ENCODE measurements around the gene SCAMP1. TPM values are rescaled to one million over a fixed set of nuclear protein-coding genes. Genes with fewer than 3 reads are reported as not detected.

Gene SCAMP1
- polyA plus RNA-seq, 4 donors: 45.6 to 63.9 (median 59.0) TPM

DNA sequence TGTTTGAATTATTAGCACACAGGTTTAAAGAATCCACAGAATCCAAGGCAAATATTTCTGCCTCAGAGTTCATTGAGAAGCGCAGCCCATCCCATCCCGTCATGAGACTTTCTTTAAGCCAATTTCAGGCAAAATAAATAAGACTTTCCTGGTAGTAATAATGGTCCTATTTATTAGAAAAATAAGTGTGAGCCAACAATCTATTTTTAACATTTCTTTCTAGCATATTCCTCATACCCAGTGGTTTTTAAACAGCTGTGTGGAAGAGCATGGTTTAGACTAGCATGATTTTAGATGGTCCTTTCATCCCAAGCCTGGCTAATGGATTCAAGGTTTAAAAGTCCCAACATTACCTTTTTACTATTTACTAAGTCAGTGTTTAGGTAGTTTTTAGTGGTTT, 125.8 kb downstream of the SCAMP1 start:
- no peak for DNase-seq (ENCODE audit: low read depth in 4 of 4, low spot score in 3 of 4)

DNA sequence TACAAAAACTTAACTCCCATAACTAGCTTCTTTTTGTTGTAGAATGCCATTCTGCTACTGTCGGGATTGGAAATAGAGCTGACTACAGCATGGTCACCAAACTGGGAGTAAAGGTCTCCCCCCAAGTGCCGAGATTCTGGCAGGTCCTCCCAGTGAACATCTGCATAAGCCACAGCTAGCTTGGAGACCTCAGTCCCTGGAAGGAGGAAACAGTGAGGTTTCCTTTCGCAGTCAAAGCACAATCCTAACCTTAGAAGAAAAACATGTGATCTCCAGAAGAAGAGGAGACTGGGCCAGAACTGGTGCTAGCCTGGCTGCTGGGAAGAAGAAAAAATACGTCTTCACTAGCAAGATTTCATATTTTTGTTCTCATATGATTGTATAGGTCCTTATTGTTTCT, 127.4 kb downstream of the SCAMP1 start:
- DNase-seq (ENCODE audit: low read depth in 4 of 4, low spot score in 3 of 4): no peak

DNA sequence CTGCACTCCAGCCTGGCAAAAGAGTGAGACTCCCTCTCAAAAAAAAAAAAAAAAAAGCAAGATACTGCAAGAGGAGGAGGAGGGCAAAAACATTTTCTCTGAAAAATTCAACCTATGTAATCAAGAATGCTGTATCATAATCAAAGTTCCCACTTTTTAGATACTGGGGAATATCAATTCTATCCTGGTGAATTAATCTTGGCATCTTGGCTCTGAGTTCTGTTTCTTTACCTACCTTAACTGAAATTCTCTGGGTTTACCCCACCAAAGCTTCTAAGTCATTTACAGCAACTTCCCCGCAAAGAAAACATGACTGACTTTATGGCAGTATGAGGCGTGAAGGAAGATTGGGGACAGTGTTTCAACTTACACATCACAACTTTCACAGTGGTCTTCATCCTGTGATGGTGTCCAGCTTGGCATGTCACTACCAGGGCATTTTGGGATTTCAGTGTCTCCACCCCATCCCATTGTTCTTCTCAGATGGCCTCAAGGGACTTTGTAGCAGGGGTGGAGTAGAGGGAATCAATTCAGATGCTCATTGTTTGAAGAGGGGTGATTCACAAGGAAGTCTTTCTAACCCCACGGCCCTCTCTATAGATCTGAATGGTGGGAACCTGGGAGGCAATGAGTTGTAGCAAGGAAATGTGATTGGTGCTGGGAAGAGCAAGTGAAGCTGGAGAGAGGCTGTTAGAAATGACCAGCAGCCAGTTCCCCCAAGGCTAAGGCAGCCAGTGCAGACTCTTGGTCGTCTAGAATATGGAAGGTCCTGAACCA, 130.5 kb downstream of the SCAMP1 start:
- DNase-seq (ENCODE audit: low read depth in 4 of 4, low spot score in 3 of 4): no peak

DNA sequence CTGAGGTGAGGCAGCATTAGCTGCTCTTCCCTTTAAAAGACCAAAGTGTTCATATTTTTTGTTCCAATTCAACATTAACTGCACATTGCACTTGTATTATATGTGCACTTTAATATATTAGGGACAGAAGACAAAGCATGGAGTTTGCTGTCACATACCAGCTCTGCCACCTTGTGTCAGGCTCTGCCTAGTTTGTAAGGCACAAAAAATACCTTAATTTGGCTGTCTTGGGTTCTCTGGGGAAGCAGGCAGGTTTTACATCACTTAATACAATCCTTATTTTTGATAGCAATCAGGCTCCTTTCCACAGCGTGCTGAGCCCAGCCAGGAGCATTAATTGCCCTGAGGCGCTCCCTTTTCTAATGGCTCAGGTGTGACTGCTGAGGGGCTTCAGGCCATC, 131.8 kb downstream of the SCAMP1 start:
- no peak for DNase-seq (ENCODE audit: low read depth in 4 of 4, low spot score in 3 of 4)

DNA sequence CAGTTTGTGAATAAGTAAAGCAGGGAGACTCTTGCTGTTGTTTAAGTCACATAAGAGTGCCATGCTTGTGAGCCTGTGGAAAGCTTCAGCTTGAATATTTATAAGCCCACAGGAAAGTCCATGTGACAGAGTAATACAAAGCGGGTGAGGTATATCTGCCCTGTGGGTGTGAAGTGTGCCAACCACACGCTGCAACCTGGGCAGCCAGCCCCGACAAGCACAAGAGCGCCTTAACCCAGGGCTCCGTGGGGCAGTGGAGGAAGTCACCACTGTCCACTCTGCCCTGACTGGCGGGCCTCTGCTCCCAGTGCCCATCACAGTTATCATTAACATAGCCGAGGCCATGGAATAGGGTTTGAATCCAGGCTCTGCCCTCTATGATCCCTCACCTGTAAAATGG, 132.2 kb downstream of the SCAMP1 start:
- no peak for DNase-seq (ENCODE audit: low read depth in 4 of 4, low spot score in 3 of 4)

DNA sequence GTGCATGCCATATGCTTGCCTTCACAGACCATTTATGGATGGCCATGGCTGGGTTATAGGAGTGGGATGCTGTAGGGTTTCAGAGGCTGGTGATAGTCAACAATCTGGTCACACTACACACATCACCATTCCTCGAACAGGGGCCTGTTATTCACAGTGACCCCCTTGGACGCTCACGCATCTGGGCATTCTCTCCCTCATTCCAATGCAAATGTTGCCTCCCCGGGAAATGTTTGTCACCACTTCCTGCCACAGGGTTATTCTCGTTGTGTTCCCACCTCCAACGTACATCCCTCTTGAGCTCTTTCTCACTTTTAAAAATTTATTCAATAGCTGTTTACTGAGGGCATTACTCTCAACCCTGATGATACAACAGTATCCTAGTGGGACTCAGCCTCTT, 135.4 kb downstream of the SCAMP1 start:
- DNase-seq (ENCODE audit: low read depth in 4 of 4, low spot score in 3 of 4): no peak

DNA sequence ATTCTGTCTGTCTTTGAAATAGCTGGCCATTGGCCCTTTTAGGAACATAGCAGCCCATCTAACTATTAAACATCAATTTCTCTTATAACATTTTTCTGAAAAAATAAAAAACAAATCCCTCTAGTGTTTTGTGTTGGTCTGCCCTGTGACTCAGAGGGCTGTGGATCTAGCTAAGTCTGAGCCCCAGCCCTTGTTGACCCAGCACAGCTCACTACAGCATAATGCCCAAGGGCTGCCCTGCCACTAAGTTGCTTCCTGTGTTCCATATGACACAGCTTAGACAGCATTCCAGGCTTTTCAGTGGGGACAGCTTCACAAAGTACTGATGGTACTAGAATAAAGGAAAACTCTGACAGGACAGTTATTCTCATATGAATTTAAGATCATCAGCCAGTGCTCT, 136.0 kb downstream of the SCAMP1 start:
- DNase-seq (ENCODE audit: low read depth in 4 of 4, low spot score in 3 of 4): no peak

DNA sequence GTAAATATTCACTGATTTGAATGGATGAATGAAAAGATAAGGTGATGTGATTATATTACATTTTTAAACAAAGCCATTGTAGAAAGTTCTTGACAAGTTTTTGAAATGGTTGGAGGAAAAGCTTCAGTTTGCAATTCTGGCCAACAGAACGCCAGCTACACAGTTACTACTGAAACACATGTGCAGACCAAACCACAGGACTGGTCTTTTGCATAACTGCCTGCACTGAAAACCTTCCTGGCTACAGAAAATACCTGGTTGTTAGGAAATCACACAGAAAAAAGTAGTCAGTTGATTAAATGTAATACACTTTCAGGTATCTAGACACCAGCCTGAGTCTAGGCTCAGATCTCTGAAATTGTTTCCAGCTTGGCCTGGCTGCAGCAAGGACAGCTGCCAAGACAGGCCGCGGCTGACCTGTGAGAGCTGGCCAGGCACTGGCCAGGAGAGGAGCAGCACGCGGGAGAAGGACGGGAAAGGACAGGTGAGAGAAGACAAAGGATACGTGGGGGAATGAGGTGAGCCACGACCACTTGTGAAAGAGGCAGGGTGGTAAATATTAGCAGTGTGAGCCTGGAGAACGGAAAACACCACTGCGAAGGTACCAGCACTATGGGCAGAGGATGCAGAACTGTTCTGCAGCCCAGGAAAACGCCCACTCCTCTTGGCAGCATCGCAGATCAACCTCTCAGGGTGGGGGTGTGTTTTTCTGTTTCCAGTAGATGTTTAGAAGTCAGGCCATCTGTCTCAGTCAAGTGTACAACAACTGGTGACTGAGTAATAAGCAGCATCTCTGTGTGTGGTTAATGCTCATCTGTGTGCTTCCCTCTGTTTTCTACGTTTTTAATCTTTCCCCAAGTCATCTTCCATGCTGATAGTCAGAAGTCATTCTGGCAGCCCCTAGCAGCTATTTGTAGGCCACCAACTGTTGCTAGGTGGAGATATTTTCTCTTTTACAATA, 137.4 kb downstream of the SCAMP1 start:
- DNase-seq (ENCODE audit: low read depth in 4 of 4, low spot score in 3 of 4): no peak

DNA sequence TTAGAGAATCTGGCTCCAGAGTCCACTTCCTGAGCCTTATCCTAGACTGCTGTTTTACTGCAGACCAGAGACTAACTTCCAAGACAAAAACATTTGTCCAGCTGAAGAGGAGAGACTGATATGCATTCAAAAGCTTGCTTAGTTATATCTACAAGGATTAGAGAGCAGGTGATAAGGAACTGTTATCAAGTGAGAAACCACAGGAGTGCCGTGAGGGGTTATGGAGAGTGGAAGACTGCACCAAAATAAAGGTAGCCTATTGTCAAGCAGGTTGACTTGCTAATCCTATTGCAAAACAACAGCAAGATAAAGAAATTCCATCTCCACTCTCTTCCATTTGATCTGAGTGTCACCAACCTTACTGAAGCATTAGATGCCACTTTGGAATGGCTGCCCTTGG, 139.1 kb downstream of the SCAMP1 start:
- no peak for DNase-seq (ENCODE audit: low read depth in 4 of 4, low spot score in 3 of 4)

DNA sequence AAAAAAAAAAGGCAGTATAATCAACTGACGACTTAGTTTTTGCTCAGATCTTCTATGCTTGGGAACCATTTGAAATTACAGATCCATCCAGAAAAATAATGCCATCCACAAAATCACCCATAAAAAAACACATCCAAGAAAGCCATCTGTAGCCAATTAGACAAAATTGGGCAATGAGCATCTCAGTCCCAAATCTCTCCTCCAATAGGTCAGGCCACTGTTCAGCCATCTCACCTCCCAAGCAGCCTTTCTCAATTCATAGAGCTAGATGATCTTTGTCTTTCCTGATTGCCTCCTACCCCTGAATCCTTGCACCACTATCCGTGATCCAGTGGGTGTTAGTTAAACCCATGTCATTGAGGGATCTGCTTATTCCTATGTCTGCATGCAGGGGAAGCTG, 139.6 kb downstream of the SCAMP1 start:
- no peak for DNase-seq (ENCODE audit: low read depth in 4 of 4, low spot score in 3 of 4)

DNA sequence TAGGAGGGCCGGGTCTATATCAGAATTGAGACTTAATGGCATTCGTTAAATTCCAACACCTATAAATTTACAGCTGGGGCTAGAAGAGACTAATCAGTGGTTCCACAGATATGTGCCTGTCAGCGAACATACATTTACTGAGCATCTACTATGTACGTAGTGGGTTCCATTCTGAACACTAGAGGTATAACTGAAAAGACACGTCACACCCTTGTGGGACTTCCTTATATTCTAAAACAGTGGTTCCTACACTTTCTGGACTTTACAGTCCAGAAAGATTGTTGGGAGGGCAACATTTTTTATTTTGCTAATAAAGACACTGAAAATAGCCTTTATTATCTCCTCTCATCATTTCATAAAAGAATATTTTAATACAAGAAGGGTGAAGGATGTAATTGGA, 140.5 kb downstream of the SCAMP1 start:
- DNase-seq (ENCODE audit: low read depth in 4 of 4, low spot score in 3 of 4): no peak

DNA sequence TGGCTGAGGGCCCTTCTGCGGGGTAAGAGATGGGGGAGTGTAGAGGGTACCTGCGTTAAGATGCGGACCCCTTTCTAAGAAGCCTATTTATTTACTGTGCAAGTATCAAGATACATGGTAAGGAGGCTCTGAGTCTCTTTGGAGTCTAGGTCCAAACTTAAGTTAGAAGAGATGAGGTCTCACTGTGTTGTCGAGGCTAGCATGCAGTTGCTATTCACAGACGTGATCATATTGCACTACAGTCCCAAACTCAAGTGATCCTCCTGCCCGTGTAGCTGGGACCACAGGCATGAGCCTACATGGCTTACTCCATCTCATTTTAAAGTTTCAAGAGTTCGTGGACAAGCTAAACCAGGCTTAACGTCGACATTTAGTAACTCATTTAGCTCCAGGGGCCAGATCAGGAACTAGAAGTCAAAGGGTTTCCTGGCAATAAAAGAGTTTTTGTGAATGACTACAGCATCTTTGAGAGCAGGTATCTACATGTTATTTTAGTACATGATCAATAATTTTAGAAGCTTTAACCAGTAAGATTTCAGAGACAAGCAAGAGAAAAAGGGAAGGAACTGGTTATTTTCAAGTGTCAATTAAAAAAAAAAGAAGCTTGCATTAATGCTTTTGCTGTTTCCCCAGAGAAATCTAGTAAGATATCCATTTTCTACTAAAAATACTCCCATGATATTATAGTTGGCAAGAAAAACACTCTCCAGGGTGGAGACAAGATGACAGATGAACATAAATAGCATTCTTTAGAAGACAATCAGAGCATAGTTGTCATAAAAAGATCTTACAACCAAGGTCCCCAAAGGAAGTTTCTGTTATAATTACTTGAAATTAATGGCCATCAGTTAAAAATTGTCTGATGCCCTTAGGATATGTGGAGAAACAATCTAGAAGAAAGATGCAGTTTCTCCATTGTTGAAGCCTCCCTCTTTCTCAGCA, 141.3 kb downstream of the SCAMP1 start:
- no peak for DNase-seq (ENCODE audit: low read depth in 4 of 4, low spot score in 3 of 4)

DNA sequence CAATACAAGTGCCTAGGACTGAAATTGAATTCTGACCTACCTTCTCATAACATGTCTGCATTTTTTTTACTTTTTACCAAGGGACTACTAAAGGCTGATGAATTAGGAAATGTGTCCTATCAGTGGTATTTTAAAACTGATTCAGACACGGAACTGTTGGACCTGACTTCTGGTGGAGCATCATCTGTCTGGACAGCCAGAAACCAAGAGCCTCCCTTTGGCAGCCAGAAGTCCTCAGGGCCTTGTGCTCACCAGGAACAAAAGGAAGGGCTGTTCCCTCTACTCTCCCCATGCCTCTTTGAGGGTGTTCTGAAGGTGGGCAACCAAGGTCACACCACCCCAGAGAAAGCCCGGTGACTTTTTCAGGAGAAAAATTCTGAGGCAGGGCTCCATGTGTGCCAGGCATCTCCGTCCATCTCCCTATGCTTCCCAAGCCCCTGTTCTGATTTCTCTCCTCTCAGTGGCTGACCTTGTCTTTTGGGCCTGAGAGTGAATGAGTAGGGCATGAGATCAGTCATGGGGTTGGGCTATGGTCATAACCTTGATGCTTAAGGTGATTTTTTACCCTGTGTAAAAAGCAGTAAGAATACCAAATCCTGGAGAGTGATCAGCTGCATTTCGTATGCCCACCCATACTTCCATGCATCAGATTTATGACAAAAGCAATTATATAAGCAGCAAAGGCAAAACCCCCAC, 143.7 kb downstream of the SCAMP1 start:
- no peak for DNase-seq (ENCODE audit: low read depth in 4 of 4, low spot score in 3 of 4)

DNA sequence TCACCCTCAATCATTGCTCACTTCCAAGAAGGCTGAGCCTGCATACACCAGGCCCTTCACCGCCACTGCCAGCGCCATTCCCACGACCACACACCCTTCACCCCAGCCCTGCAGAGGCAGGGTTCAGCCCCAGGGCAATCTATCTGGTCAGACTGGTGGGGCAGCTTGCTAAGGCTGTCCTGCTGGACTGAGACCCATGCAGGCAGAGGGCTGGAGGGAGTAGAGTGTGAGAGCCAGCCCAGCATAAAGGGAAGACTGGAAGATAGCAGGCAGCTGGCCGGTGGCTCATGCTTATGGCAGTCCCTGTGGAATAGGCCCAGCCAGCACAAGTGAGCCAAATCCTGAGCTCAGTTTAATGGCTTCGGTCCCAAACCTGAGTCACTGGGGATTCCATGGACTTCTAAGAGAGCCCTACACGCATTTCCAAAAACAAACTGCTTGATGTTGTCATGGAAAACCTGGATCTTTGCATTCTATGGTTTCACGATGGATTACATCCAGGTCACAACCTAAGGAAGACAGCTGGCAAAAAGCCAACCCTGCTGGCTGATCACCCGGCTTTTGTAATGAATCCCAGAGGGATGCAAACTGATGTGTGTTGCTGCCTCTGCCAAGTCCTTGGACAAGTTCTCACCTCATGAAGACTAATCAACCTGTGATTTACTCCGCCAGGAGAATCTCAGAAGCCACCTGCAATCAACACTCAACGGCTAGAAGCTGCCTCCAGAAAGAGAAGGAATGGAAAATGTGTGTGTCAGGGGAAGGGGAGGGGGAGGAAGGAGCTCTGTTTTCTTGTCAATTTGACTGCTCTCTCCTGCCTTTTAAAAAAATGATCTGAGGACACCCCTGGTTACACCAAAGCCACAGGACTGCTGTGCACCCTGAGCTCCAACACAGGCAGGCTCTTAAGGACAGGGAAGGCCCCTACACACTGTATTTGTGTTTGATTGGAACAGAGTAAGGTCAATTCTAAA, 144.6 kb downstream of the SCAMP1 start:
- peak in 2 of 4 donors; percentile 60 to 72 for DNase-seq (ENCODE audit: low read depth in 4 of 4, low spot score in 3 of 4)

DNA sequence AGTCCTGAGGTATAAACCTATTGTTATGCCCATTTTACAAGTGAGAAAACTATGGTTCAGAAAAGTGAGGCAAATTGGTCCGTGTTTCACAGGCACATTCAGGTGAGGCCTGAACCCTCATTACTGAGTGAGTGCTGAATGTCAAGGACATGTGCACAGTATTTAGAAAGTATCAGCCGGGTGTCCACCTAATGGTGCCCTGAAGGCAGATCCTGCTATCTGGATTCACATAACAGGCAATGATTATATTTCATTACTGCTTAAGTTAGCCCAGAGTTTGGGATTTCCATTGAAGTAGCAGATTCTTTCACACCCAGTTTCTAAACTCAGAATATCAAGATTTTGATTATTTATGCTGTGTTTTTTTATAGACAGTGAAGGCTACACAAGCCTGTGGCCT, 145.4 kb downstream of the SCAMP1 start:
- no peak for DNase-seq (ENCODE audit: low read depth in 4 of 4, low spot score in 3 of 4)

DNA sequence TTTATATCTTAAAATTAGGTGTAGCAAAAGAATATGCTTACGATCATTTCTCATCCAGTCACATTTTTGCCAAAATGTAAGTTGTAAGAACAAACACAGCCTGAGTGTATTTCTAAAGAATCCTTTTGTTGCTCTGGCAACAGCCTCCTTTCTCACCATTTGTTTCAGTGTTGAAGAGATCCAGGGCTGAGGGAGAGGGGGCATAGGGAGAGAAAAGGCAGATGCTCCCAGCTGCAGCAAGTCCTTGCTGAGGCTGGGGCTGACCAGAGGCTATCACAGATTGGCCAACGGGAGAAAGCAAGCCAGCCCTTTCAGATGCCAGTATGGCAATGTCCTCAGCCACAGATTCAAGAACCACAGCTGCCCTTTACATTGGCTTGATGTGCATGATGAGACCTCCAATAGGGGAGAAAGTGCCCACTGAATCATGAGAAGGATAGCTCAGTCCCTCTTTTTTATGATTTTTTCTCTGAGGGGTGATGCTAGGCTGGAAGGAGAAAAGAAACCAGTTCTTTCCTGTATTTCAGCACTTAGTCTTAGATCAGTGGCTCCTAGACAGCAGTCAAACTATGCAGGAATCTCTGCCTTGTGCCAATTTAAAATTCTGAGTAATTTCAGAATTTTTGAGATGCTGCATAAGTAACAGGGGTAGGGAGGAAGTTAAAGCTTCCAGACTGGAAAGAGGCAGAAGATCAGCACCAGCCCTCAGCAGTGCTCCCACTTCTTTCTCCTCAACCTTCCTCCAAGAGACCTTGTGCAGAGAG, 146.0 kb downstream of the SCAMP1 start:
- DNase-seq (ENCODE audit: low read depth in 4 of 4, low spot score in 3 of 4): no peak

DNA sequence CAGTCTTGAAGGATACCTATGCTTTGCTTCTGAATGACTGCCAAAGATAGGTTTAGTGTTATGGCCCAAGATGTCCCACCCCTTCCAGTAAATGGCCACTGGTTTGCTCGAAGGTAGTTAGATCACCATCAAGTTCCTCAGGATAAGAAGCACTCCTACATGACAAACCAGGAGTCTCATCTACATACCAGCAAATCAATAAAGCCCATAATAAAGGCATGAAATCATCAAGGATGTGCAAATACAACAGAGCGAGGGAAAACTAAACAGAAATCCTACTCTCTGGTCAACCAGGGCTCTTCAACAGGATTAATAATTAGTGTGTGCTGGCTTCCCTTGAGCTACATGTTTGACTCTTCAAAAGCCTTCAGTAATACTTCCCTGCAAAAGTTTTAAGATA, 147.1 kb downstream of the SCAMP1 start:
- DNase-seq (ENCODE audit: low read depth in 4 of 4, low spot score in 3 of 4): no peak

DNA sequence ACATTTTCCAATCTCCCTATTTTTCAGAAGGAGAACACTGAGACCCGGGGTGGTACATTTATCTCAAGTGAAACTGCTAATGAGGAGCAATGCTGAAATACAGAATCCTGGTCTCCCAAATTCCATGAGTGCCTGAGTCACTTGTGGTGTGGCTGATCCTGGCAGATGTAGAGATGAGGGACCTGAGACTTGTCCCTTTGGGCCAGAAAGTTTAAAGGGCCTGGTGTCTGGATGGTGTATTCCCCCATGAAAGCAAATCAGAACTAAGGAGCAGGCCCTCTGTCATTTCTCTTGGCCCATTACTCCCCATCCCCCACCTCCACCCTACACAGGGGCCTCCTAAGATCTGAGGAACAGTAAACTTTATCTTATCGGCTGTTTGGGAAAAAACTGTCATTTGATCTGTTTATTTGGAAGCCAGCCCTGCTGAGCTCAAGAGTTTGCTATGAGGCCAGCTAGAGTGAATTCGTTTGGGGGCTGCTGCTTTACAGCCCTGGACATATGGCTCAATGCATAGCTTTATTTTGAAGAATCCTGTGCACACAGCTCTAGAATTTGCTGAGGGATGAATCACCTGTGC, 147.9 kb downstream of the SCAMP1 start:
- DNase-seq (ENCODE audit: low read depth in 4 of 4, low spot score in 3 of 4): peak in 1 of 4 donors; percentile 44

Measured in right renal pelvis (tissue), 4 donors.